Osteocyte (in vitro differentiated cells): Measurements from ENCODE around the gene ATP6V1C2. TPM values are rescaled to one million over a fixed set of nuclear protein-coding genes. Genes with fewer than 3 reads are reported as not detected.

Source experiments
- DNase-seq: peaks from one replicate; pipeline ENCODE4 v3.0.0; 2021; ENCODE audit warnings: mixed read lengths; ENCODE audit not compliant: unreplicated experiment; ENCODE audit errors: extremely low spot score
- H3K27ac Mint-ChIP-seq: one replicate; pipeline ENCODE4 v1.8.0; 2021; ENCODE audit warnings: mild to moderate bottlenecking, mixed read lengths; ENCODE audit not compliant: unreplicated experiment
- H3K27me3 Mint-ChIP-seq: one replicate; pipeline ENCODE4 v1.8.0; 2021; ENCODE audit warnings: mixed read lengths; ENCODE audit not compliant: unreplicated experiment
- H3K36me3 Mint-ChIP-seq: one replicate; pipeline ENCODE4 v1.8.0; 2021; ENCODE audit warnings: mixed read lengths; ENCODE audit not compliant: unreplicated experiment
- H3K4me1 Mint-ChIP-seq: one replicate; pipeline ENCODE4 v1.8.0; 2021; ENCODE audit warnings: mixed read lengths; ENCODE audit not compliant: unreplicated experiment
- H3K4me3 Mint-ChIP-seq: one replicate; pipeline ENCODE4 v1.8.0; 2021; ENCODE audit warnings: mild to moderate bottlenecking, moderate library complexity, mixed read lengths; ENCODE audit not compliant: unreplicated experiment
- H3K9me3 Mint-ChIP-seq: one replicate; pipeline ENCODE4 v1.8.0; 2021; ENCODE audit warnings: mixed read lengths; ENCODE audit not compliant: unreplicated experiment
- CTCF ChIP-seq: fragments of 200-600 bp; sonication (generic); IDR thresholded peaks from 2 replicates; pipeline ENCODE4 v1.5.0; 2021; ENCODE audit warnings: antibody characterized with exemption, mild to moderate bottlenecking, moderate library complexity
- total RNA-seq: library from RNA; stranded (reverse); gene quantifications from 2 replicates; pipeline ENCODE4 v1.2.1, GENCODE V29; 2021

The ATP6V1C2 gene
- total RNA-seq, 1 donor from 2014 or later, result not detected

DNA sequence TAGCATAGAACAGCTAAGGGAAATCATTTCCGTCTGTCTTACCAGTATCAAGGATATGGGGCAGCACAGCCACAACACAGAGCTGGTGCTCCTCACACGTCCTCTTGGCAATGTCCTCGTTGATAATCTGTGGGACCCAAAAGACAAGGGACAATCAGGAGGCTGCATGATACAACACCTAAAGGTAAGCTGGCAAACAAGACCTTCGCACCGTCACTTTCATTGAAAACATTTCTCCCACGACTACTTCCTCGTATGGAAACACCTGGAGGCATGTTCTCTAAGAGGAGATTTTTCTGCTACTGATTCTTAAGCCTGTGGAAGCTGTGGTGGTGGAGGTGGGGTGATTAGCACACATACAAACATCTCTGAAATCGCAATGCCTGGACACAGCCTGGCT, 67.4 kb downstream of the ATP6V1C2 start:
- no peaks in the 10 kb centered on the region for H3K27me3 Mint-ChIP-seq
- peaks cover 70% of the 10 kb centered on the region for H3K36me3 Mint-ChIP-seq
- DNase-seq, result no peak
- no peaks in the 10 kb centered on the region for H3K9me3 Mint-ChIP-seq
- no peak for TF ChIP-seq CTCF
- peaks cover 3% of the 10 kb centered on the region for H3K4me1 Mint-ChIP-seq
- no peak overlapping the region for H3K4me3 Mint-ChIP-seq
- H3K27ac Mint-ChIP-seq, result no peak overlapping the region

DNA sequence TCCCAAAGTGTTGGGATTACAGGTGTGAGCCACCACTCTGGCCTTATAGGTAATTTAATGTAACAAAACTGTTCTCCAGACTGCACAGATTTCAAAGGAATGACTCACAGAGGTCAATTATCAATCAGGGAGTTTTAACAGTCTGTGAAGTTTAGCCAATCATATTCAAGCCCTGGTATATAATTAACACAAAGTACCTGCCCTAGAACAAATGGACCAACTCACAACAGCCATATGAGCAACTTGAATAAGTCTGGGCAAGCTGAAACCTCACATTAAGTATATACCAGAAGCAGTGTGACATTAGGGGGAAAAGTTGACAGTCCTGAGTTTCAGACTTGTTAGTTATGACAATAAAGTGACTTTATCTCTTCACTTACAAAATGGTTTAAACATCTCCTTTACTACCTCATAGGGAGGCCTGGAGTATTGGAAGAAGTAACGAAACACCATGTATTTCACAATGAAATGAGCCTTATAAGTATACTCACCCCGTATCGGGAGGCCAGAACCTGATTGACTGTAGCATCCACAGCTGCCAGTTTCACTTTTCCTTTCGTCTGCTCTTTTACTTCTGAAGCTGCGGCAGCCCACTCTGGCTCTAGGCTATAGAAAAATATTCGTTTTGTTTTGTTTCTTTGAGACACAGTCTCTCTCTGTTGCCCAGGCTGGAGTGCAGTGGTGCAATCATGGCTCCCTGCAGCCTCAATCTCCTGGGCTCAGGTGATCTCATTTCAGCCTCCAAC, 69.0 kb downstream of the ATP6V1C2 start:
- no peak for DNase-seq
- Mint-ChIP-seq H3K36me3 (peaks cover 68% of the 10 kb centered on the region), H3K27ac (no peak overlapping the region), H3K4me3 (no peak overlapping the region), H3K4me1 (no peaks in the 10 kb centered on the region), H3K27me3 (no peaks in the 10 kb centered on the region), H3K9me3 (no peaks in the 10 kb centered on the region)
- no peak for TF ChIP-seq CTCF

- Mint-ChIP-seq H3K36me3 (peaks cover 71% of the 10 kb centered on the region), H3K4me1 (no peaks in the 10 kb centered on the region), H3K4me3 (no peak overlapping the region), H3K27me3 (no peaks in the 10 kb centered on the region), H3K27ac (no peak overlapping the region), H3K9me3 (no peaks in the 10 kb centered on the region)
- TF ChIP-seq CTCF, result no peak
- no peak for DNase-seq
These were observed 70.7 kb downstream of the ATP6V1C2 start for GRCh38 chr2:10792001-10792634.

GRCh38 chr2:10792660-10793400, 71.4 kb downstream of the ATP6V1C2 start:
- Mint-ChIP-seq H3K27me3 (no peaks in the 10 kb centered on the region), H3K27ac (no peak overlapping the region), H3K9me3 (no peaks in the 10 kb centered on the region), H3K4me3 (no peak overlapping the region), H3K4me1 (no peaks in the 10 kb centered on the region), H3K36me3 (peaks cover 71% of the 10 kb centered on the region)
- TF ChIP-seq CTCF, result peak; percentile 7
- no peak for DNase-seq

DNA sequence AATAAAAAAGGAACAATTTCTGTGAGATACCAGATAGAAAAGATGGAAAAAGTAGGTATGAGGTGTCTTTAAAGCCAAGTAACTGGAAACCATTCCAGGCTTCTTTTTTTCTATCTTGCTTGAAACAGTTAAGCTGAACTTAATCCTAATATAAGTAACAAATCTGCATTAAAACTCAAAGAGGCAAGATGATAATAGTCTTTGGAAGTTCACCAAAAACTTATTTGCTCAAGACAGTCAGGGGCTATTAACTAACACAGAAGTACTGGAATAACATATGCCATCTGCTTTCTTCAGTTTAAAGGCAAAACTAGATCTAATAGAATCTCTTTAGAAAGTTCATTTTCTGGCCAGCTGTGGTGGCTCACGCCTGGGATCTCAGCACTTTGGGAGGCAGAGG, 72.4 kb downstream of the ATP6V1C2 start:
- no peaks in the 10 kb centered on the region for H3K4me1 Mint-ChIP-seq
- DNase-seq, result no peak
- H3K27ac Mint-ChIP-seq, result no peak overlapping the region
- no peak overlapping the region for H3K4me3 Mint-ChIP-seq
- H3K36me3 Mint-ChIP-seq, result peaks cover 64% of the 10 kb centered on the region
- no peaks in the 10 kb centered on the region for H3K9me3 Mint-ChIP-seq
- TF ChIP-seq CTCF, result no peak
- no peaks in the 10 kb centered on the region for H3K27me3 Mint-ChIP-seq
